ENCODE data around the gene ADAMTS9. TPM values are rescaled to one million over a fixed set of nuclear protein-coding genes. Genes with fewer than 3 reads are reported as not detected.

Gene ADAMTS9, protein sequence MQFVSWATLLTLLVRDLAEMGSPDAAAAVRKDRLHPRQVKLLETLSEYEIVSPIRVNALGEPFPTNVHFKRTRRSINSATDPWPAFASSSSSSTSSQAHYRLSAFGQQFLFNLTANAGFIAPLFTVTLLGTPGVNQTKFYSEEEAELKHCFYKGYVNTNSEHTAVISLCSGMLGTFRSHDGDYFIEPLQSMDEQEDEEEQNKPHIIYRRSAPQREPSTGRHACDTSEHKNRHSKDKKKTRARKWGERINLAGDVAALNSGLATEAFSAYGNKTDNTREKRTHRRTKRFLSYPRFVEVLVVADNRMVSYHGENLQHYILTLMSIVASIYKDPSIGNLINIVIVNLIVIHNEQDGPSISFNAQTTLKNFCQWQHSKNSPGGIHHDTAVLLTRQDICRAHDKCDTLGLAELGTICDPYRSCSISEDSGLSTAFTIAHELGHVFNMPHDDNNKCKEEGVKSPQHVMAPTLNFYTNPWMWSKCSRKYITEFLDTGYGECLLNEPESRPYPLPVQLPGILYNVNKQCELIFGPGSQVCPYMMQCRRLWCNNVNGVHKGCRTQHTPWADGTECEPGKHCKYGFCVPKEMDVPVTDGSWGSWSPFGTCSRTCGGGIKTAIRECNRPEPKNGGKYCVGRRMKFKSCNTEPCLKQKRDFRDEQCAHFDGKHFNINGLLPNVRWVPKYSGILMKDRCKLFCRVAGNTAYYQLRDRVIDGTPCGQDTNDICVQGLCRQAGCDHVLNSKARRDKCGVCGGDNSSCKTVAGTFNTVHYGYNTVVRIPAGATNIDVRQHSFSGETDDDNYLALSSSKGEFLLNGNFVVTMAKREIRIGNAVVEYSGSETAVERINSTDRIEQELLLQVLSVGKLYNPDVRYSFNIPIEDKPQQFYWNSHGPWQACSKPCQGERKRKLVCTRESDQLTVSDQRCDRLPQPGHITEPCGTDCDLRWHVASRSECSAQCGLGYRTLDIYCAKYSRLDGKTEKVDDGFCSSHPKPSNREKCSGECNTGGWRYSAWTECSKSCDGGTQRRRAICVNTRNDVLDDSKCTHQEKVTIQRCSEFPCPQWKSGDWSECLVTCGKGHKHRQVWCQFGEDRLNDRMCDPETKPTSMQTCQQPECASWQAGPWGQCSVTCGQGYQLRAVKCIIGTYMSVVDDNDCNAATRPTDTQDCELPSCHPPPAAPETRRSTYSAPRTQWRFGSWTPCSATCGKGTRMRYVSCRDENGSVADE (N-terminal part only)
- 0.81 TPM for total RNA-seq

DNA sequence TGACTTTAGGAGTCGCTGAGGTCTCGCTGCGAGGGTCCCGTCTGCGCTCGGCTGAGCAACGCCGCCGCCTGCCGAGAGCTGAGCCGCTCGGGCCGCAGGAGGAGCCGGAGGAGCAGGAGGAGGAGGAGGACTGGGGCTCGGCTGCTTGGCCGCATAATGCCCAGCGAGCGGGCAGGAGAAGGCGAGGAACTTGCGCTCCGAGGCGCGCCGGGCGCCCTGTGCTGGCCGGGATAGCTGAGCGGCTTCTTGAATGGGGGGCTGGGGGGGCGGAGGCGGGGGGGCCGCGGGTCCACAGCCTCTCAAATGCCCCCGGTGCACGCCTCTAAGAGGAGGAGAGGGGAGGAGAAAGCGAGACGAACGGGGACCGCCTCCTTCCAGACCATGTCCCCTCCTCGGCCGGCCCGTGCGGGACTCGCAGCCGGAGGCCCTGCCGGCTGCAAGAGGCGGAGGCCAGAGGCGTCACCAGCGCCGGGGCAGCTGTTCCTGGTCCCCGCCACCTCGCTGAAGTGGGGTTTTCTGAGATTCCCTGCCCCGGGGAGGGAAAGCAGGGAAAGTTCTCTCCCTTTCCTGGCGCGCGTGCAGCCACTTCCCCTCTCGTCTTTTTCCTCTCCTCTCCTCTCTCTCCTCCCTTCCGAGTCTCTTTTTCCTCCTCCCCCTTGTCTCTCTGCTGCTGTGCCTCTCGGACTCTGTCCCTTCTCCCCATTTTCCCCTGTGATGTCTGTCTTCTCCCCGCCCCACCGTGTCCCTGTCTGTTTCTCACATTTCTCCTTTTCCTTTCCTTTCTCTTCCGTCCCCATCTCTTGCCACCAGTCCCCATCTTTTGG lies at the start of gene ADAMTS9:
TSS of gene ADAMTS9 (minus strand) at position 220 of the 824 bp plus-strand sequence. CDS start 343 bp downstream, outside the sequence.
- ATAC-seq, result peak; percentile 45
- DNase-seq (ENCODE audit: low spot score), result peak; percentile 50

DNA sequence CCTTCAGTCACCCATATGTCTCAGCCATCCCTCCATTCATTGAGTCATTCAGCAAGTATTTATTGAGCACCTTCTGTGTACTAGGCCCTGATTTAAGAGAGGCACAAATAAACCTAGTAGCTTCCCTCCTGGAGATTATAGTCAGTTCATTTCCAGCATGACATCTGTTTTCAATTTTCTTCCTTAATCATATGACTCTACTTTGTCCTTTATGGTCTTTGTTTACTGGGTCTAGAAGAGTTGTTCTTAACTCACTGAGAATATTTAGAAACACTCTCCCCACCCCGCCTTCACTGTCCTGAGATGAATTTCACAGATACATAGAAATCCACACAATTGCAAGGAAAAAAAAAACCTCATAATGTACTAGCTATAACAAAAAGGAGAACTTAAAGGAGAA lies 44.8 kb upstream of the ADAMTS9 start:
- DNase-seq (ENCODE audit: low spot score) (no peak), ATAC-seq (no peak)

DNA sequence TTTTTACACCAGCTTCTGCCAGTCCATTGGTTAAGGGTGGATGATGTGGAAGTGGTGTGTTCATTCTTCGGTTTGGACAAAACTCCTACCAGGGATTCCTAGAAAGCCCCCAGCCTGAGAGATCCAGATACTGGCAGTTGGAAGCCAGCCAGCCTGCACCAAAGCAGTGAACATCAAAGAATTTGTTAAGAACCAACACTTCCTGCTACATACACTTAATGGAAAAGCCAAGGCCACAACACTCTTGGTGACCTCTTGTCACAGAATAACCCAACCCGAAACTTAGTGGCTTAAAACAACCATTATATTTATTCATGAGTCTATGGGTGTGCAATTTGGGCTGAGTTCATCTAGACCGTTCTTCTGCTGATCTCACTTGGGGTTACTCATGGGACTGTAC lies 42.9 kb upstream of the ADAMTS9 start:
- DNase-seq (ENCODE audit: low spot score), result no peak
- no peak for ATAC-seq

DNA sequence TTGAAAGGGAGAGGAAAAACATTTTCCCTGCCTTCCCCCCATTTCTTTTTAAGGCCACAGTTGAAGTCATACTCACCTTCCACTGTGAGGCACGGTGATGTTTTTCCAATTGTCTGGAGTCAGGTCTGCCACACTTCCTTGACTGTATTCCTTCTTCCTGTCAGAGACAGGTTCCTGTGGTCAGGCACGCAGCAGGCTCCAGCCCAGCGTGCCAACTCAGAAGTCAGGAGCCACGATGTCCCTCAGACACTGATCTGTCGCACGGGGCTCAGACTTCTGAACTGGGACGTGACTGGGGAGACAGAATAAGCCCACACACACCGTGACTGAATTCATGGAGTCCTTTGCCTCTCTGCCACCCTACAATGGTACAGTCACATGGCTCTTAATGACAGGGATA lies 41.2 kb upstream of the ADAMTS9 start:
- ATAC-seq, result no peak
- DNase-seq (ENCODE audit: low spot score), result no peak

DNA sequence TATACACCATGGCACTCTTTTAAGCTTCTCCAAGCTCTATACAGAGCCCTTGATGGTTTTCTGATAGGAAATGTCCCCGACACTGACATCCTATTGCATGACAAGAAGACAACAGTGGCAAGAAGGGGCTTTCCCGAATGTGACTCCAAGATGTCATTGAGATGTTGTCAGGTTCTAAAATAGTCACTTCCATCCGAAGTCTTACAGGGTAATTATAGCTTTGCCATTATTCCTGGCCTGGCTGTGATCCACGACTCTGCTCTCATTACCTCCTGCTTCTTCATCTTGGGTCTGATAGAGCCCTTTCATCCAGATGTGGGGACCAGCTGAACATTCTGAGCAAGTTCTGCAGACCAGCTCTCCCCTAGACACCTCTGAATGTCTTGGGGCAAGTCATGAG lies 40.6 kb upstream of the ADAMTS9 start:
- no peak for DNase-seq (ENCODE audit: low spot score)
- no peak for ATAC-seq

DNA sequence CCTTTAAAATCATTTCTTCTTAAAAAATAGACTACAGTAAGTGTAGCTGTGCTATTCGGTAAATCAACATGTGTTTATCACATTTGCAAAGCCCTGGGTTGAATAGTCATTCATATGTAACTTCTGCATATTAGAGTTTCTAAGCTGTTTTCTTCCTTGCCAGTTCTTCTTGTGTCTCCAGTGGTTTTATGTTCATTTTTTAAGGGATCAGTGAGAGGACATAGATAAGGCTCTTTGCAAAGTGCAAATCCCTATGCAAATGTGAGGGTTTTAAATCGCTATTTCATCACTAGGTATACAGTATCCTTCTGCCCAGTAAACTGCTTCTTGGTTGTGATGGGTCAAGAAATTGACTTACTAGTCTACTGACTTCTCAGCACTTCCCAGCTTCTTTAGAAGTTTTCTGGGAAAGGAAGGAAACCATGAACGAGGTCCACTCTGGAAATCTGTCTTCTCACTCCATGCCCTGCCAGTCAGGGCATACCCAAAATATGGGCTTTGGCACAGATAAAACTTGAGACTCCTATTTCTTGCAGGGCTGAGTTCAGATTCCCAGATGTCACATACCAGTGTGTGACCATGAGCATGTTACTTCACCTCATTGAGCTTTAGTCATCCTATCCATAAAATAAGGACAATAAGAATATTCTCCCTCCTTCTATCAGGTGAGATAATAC lies 38.8 kb upstream of the ADAMTS9 start:
- DNase-seq (ENCODE audit: low spot score), result no peak
- ATAC-seq, result no peak

DNA sequence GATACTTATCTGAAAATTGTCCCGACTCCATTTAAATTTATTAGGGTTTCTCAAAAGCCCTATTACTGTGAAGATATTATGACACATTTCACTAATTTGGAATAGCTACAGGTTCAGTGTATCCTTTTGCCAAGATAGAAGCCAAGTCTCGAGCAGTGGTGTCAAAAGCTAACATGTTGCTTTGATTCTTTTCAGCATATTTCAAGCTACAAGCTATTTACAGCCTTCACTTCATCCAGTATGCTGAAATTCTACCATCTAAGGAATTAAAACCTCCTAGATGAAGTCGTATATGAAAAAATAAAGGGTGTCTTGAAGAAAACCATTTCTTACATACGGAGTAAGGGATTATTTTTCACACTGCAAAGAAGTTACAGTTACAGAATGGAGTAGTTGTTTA lies 31.2 kb upstream of the ADAMTS9 start:
- no peak for DNase-seq (ENCODE audit: low spot score)
- ATAC-seq, result no peak

DNA sequence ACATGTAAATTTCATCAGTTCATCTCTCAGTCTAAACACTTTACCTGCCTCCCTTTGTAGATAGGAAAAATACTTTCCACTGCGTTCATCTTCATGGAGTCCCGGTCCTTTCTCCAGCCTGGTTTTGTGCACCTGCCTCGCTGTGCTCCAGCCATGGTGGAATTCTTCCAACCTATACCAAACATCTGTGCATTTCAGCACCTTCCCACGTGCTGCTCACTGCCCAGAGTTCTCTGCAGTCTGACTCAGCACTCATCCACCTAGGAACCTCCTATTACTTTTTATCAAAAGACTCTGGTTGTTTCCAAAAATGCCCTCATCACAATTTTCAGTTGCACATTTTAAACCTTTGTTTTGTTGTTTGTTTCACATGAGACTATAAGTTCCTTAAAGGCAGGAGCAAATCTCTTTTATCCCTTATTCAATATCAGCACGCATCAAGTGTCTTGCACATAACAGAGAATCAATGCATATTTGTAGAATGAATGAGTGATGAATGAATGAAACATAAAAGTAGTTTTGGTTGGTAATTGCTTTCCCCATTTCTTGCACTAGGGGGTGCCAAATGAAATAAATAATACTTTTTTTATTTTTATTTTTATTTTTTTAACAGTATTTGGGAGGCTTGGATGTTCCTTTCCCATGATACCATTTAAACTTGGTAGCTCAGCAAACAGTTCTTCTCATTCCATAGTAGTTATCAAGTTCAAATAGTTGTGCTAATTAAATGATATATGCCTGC lies 30.2 kb upstream of the ADAMTS9 start:
- no peak for DNase-seq (ENCODE audit: low spot score)
- no peak for ATAC-seq

DNA sequence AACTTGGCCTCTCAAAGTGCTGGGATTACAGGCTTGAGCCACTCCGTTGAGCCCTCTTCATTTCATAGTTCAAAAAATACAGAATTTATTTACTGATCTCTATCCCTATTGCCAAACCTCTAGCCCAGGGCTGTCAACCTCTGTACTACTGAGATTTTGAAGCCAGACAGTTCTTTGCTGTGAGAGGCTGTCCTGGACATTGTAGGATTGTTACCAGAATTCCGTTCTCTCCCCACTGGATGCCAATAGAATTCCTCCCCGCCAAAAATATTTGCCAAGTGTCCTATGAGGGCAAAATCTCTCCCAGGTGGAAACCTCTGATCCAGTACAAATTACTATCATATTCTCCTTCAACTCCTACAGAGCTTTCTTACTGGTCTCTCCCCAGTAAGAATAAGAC lies 29.6 kb upstream of the ADAMTS9 start:
- peak; percentile 46 for ATAC-seq
- no peak for DNase-seq (ENCODE audit: low spot score)

DNA sequence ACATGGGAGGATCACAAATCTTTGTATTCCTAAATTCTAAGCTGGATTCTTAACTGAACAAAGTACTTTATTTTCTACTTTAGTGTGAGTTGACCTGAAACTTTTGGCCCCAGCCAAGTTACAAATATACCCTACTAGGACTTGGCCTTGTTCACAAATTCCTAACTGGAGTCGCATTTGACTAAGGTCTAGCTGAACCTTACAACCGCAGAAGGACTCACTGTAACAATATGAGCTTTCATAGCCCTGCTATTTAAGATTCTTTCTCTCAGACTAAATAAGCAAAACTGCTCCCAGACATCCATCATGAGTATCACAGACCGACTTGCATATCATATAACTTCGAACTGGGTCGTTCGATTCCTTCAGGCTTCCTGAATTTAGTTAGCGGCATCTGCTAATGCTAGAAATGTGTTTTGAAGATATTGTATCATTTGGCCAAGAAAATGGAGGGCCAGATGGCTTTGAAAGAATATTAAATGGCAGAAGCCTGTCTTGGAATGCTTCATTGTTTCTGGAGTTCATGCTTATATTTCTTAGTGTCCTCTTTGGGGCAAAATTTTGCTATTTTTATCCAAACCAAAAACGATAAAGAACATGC lies 28.4 kb upstream of the ADAMTS9 start:
- no peak for DNase-seq (ENCODE audit: low spot score)
- no peak for ATAC-seq

DNA sequence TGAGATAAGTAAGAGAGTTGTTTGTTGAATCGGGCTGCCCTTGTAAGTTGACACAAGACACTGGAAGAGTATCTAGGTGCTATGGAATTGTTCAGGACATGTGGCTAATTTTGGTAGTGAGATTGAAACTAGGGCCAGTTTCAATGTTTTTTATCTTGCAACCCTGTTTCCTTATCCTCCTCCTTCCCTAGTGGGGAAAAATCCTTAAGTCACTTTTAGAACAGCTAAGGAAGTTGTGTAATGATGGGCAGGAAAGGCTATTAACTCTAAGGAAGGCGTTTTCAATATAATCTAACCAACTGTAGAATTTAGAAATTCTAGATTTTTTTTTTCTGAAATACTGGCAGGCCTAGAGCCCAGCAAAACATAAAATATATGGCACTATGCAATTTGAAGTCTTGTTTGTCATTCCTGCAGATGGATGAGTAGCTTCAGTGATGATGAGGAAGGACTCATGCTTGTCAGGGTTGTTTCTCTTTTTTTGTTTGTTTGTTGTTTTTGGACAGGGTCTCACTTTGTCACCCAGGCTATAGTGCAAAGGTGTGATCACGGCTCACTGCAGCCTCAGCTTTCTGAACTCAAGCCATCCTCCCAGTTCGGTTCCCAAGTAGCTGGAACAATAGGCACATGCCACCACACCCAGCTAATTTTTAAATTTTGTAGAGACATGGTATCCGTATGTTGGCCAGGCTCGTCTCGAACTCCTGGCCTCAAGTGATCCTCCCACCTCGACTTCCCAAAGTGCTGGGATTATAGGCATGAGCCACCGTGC lies 27.6 kb upstream of the ADAMTS9 start:
- no peak for ATAC-seq

DNA sequence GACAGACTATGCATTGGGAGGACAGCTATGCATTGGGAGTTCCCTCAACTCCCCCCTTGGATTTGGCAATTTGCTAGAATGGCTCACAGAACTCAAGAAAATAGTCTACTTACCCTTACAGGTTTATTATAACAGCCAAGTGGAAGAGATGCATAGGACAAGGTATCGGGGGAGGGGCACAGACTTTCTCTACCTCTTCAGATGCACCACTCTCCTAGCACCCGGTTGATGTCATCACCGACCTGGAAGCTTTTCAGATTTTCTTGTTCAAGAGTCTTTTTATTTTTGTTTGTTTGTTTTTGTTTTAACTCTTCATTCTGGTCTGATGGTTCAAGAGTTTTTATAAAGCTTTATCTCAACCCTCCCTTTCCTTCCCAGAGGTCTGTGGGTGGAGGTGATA lies 20.7 kb upstream of the ADAMTS9 start:
- ATAC-seq (no peak), DNase-seq (ENCODE audit: low spot score) (no peak)

More for the DNA sequence above, 27.6 kb upstream of the ADAMTS9 start:
- DNase-seq (ENCODE audit: low spot score), result no peak

DNA sequence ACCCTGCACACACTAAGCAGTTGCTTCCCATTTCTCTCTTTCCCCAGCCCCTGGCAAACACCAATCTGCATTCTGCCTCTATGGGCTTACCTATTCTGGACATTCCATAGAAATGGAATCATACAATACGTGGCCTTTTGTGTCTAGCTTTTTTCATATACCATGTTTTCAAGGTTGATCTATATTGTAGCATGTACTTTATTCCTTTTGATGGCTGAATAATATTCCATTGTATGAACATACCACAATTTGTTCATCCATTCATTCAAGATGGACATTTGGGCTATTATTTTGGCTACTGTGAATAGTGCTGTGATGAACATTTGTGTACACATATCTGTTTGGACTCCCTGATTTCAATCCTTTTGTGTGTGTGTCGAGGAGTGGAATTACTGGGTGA lies 18.1 kb upstream of the ADAMTS9 start:
- DNase-seq (ENCODE audit: low spot score) (no peak), ATAC-seq (no peak)

DNA sequence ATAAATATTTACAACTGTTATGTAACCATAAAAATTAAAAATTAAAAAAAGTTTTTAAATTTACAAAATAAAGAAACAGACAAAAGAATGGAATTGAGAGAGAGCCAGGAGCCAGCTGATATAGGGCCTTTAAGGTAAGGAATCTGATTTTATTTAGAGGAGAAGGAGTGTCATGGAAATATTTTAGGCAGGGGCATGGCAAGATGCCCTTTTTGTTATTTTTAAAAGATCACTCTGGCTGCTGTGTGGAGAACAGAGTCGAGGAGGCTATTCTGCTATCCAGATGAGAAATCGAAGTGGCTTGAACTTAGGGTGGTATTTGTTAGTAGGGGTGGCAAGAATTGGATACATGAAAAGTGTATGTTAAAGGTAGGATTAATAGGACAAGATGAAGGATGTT lies 9.1 kb upstream of the ADAMTS9 start:
- DNase-seq (ENCODE audit: low spot score) (no peak), ATAC-seq (no peak)

DNA sequence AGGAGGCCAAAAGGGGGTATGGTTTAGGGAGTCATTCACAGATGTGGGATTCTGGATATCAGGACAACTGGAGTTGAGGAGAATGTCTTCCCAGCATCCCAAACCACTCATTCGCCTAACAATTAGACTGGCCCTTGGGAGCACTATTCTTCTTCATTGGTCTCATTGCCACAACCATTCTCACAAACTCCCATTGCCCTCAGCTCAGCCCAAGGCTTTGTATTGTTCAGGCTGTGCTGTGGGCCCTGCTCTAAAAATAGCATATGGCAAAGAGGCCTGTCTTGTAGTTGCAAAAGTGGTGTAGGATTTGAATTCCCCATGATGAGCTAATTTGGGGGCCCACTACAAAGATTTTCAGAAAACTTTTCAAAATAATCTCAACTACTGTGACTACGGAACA lies 6.3 kb upstream of the ADAMTS9 start:
- DNase-seq (ENCODE audit: low spot score), result no peak

DNA sequence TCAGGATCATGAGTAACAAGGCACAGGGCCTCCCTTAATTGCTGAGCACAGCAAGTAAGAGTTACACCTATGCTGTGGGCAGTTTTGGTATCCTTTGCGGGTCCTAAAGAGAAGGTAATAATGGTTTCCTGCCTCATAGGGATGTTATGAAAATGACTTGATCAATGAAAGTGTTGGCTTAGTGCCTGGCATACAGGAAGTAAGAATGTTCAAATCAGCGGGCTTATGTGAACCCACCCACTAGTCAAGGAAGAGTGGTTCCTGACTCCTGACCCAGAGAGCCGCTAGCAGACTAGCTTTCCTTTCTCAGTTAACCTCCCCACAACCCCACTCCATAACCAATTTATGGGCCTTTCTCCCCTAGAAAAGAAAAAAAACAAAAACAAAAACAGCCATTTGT lies 5.2 kb upstream of the ADAMTS9 start:
- ATAC-seq (no peak), DNase-seq (ENCODE audit: low spot score) (no peak)

More for the DNA sequence above, 6.3 kb upstream of the ADAMTS9 start:
- no peak for ATAC-seq

DNA sequence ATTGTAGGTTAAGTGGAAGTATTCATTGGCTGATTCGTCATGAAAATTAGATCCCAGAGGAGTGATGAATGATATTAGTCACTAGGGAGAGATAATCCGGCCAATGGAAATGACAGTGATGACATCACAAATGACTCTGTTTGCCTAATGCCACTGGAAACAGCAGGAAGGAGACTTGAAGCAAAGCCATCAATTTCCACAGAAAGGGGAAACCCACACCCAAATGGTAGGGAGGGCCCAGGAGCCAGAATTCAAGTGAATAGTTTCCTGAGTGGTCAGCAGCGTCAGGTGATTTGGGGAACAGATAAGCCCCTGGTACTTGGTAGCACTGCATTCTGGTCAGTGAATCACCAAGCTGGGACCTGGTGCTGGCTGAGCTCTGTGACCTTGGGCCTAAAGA lies 3.3 kb upstream of the ADAMTS9 start:
- ATAC-seq (no peak), DNase-seq (ENCODE audit: low spot score) (no peak)
